GM15510 (cell line): ENCODE data around the gene ADCY5.

Experiments used
- POLR2A ChIP-seq: IDR thresholded peaks from 3 replicates; pipeline ENCODE4 v1.6.1; 2011; ENCODE audit warnings: borderline replicate concordance; ENCODE audit not compliant: insufficient read length; ENCODE audit errors: extremely low read depth

Gene ADCY5

GRCh38 chr3:123278446-123278845 is 170.4 kb downstream of the ADCY5 start:
- TF ChIP-seq POLR2A: no peak

GRCh38 chr3:123277106-123277505 is 171.8 kb downstream of the ADCY5 start:
- no peak for TF ChIP-seq POLR2A

DNA sequence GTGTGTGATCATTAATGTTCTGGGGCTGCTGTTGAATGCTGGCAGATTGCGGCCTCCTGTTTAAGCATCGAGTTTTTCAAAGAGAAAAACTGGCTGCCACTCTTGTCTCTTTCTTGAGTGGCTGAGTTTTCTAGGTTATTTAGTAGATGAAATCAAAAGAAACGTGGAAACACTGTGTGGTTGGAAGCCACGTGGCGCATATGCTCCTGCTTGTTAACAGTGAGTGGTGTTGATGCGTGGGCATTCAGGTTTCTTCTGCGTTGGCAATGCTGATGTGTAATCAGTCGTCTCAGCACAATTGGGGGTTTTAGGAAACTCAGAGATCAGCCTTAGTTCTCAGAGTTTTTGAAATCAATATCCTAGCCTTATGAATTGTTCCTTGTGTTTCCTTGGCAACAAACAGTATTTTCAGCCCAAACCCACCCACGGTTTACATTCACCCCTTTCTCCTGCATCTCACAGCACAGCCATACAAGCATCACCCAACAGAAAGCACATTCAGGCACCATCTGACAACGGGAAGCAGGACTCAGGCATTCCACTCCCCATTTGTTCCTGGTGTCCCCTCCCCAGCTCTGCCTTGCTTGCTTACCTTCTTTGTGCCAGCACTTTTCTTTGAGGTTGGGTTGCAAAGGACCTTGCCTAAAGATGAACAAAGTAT is 172.4 kb downstream of the ADCY5 start:
- no peak for TF ChIP-seq POLR2A

DNA sequence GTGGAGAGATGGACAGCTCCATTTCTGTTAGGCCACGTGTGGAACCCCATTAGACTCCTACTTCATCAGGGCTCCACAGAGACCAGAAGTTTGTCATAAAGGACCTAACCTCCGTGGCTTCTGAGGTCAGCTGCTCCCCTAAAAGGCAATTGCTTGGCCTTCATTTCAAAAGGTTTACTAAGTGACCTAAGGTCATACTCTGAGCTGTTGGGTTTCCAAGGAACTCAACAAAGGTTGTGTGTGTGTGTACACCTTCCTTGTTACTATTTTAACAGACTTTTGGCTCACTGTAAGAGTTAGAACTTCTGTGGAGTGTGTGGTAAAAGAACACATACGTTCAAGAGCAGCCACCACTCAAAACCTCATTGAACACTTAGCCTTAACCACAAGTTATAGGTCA is 173.2 kb downstream of the ADCY5 start:
- no peak for TF ChIP-seq POLR2A

- no peak for TF ChIP-seq POLR2A
Measured at GRCh38 chr3:123272547-123272946, 176.3 kb downstream of the ADCY5 start.

- TF ChIP-seq POLR2A: no peak
Measured at GRCh38 chr3:123271466-123272159, 177.3 kb downstream of the ADCY5 start.

GRCh38 chr3:123270818-123271217 is 178.1 kb downstream of the ADCY5 start:
- TF ChIP-seq POLR2A: no peak

DNA sequence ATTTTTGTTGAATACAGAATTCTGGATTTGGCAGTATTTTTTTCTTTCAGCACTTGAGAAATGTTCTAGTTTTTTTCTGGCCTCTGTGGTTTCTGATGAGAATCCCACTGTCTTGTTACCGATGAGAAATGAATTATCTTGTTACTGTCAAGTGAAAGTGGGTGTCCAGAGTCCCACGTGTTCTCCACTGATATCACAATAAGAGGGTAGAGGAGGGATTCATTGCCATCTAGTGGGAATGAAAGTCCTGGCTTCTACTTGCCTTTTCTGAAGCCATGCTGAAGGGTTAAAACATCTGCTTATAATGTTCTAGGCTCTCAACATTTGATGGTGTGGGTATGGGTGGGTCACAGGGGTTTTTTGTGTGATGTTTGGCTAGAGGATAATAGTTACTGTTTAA is 181.1 kb downstream of the ADCY5 start:
- no peak for TF ChIP-seq POLR2A

DNA sequence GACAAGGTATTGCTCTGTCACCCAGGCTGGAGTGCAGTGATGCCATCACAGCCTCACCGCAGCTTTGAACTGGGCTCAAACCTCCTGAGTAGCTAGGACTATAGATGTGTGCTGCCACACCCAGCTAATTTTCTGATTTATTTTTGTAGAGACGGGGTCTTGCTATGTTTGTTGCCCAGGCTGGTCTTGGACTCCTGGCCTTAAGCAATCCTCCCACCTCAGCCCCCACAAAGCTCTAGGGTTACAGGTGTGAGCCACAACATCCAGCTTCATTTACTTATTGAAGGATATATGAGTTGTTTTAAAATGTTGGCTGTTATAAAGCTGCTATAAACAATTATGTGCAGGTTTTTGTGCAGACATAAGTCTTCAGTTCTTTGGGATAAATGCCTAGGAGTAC is 184.9 kb downstream of the ADCY5 start:
- TF ChIP-seq POLR2A: no peak

- TF ChIP-seq POLR2A: no peak
Measured at GRCh38 chr3:123262868-123263267, 186.0 kb downstream of the ADCY5 start.

DNA sequence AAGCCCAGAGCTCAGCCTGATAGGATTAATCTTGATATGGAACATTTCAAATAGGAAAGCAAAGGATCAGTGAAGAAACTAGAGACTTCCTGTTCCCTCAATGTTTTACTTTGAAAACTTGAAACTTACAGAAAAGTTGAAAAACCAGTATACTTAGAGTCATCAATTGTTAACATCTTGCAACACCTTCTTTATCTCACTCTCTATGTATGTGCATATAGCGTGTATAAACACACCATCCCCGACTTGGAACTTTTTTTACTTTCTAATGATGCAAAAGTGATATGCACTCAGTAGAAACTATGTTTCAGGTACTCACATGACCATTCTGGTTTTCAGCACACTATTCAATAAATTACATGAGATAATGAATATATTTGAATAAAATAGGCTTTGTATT is 186.7 kb downstream of the ADCY5 start:
- TF ChIP-seq POLR2A: no peak

- TF ChIP-seq POLR2A: no peak
Measured at GRCh38 chr3:123261666-123262065, 187.2 kb downstream of the ADCY5 start.

GRCh38 chr3:123258811-123259420 is 190.0 kb downstream of the ADCY5 start:
- TF ChIP-seq POLR2A: no peak

DNA sequence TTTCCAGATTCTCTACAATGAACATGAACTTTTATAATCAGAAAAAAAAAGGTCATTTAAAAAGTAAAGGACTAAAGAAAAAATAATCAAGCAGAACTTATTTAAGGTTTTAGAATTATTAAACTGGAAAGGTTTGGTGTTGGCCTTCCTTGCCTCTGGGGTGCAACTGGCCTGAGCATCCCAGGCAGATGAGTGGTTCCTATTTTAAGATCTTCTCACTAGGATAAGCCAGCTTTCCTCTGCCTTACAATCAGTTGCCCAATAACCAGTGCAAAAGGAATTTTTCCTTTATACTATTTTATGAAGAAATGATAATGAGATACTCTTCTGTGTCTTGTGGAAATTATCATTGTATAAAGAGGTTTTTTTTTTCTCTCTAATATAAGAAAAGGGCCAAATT is 190.5 kb downstream of the ADCY5 start:
- TF ChIP-seq POLR2A: no peak

GRCh38 chr3:123256256-123256655 is 192.6 kb downstream of the ADCY5 start:
- no peak for TF ChIP-seq POLR2A

DNA sequence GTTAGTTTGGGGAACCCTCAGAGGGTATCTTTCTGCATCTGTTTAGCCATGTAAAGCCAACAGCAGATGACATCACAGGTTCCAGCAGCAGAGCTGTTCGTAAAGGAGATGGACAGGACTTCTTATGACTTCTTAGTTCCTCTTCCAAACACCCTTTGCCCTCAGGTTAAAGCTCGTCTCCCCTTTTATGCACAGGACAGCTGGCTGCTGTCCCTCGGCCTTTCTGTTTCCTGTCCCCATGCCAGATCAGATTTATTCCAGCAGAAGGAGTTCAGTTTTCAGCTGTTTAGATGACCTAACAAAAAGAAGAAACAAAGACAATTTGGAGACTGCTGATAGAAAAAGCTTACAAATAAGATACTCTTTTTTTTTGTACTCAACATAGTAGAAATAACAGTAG is 202.0 kb downstream of the ADCY5 start:
- no peak for TF ChIP-seq POLR2A
